Tibial nerve (tissue), 4 donors: ENCODE results near the gene LATS2.

ENCODE experiments used
- CTCF ChIP-seq, 5 experiments: fragments of 200-600 bp in 3 of 5; fragments of 450-650 bp in 2 of 5; sonication (generic) in 3 of 5; IDR thresholded peaks; one replicate each; pipeline ENCODE4 v1.5.1; 2016 to 2019; ENCODE audit warnings: antibody characterized with exemption in 5 of 5, mild to moderate bottlenecking in 3 of 5, moderate library complexity in 2 of 5
- EP300 ChIP-seq, 2 donors: sonication (generic); formaldehyde crosslinking; IDR thresholded peaks; one replicate each; pipeline ENCODE4 v1.6.1; 2017; ENCODE audit warnings: antibody characterized with exemption in 2 of 2, mild to moderate bottlenecking in 1 of 2
- POLR2A ChIP-seq, 2 donors: fragments of 450-650 bp; IDR thresholded peaks; one replicate each; pipeline ENCODE4 v1.6.1; 2017; ENCODE audit warnings: antibody characterized with exemption in 2 of 2, mild to moderate bottlenecking in 2 of 2, moderate library complexity in 2 of 2

- TF ChIP-seq POLR2A (IDR thresholded peaks at IDR 0.05) (no peak), CTCF (IDR thresholded peaks at IDR 0.05) (no peak), EP300 (IDR thresholded peaks at IDR 0.05) (no peak)
Observed at GRCh38 chr13:21031594-21032275, 29.7 kb downstream of the LATS2 start.
